Ovary (tissue), 3 donors: ENCODE measurements around the gene CIDEC.

ENCODE experiments used
- CTCF ChIP-seq, 3 donors: fragments of 450-650 bp in 2 of 3; fragments of 200-600 bp in 1 of 3; IDR thresholded peaks; one replicate each; pipeline versions ENCODE4 v1.5.1 to v1.8.0; 2016 to 2022; ENCODE audit warnings: antibody characterized with exemption in 3 of 3, mild to moderate bottlenecking in 1 of 3
- EP300 ChIP-seq: sonication (generic); formaldehyde crosslinking; IDR thresholded peaks from one replicate; pipeline ENCODE4 v1.6.1; 2017; ENCODE audit warnings: antibody characterized with exemption
- POLR2A ChIP-seq: fragments of 450-650 bp; IDR thresholded peaks from one replicate; pipeline ENCODE4 v1.6.1; 2017; ENCODE audit warnings: antibody characterized with exemption, mild to moderate bottlenecking, moderate library complexity
- donor health status: DM: no; HTN: no; CAD: no.

GRCh38 chr3:9863058-9863772 lies 16.8 kb downstream of the CIDEC start:
- no peak for TF ChIP-seq POLR2A
- TF ChIP-seq CTCF (IDR thresholded peaks at IDR 0.05): no peak
- no peak for TF ChIP-seq EP300
